Neural cell (in vitro differentiated cells): ENCODE results near the gene ZNF41.

Source experiments
- CTCF ChIP-seq: fragments of 450-650 bp; IDR thresholded peaks from 2 replicates; pipeline ENCODE4 v1.5.1; 2014; ENCODE audit warnings: antibody characterized with exemption, mild to moderate bottlenecking, moderate library complexity; ENCODE audit not compliant: poor library complexity, severe bottlenecking
- EP300 ChIP-seq: fragments of 450-650 bp; conservative IDR thresholded peaks from 2 replicates; pipeline ENCODE4 v1.6.1; 2014; ENCODE audit warnings: antibody characterized with exemption, mild to moderate bottlenecking, moderate library complexity; ENCODE audit not compliant: poor library complexity, severe bottlenecking
- MXI1 ChIP-seq: fragments of 450-650 bp; conservative IDR thresholded peaks from 2 replicates; pipeline ENCODE4 v1.6.1; 2014; ENCODE audit warnings: antibody characterized with exemption, mild to moderate bottlenecking; ENCODE audit not compliant: poor library complexity, severe bottlenecking
- POLR2AphosphoS5 ChIP-seq: IDR thresholded peaks from 2 replicates; pipeline ENCODE4 v1.6.1; 2012
- RAD21 ChIP-seq: fragments of 450-650 bp; conservative IDR thresholded peaks from 2 replicates; pipeline ENCODE4 v1.6.1; 2014; ENCODE audit warnings: antibody characterized with exemption, mild to moderate bottlenecking, moderate library complexity
- SMC3 ChIP-seq: fragments of 450-650 bp; conservative IDR thresholded peaks from 2 replicates; pipeline ENCODE4 v1.6.1; 2014; ENCODE audit warnings: antibody characterized with exemption, mild to moderate bottlenecking, moderate library complexity; ENCODE audit not compliant: poor library complexity
- TAF1 ChIP-seq: IDR thresholded peaks from 2 replicates; pipeline ENCODE4 v1.6.1; 2012; ENCODE audit warnings: low read depth
- TF ChIP-seq, protein P1 (sequence below): IDR thresholded peaks from 2 replicates; pipeline ENCODE4 v1.6.1; 2012; ENCODE audit warnings: borderline replicate concordance

DNA sequence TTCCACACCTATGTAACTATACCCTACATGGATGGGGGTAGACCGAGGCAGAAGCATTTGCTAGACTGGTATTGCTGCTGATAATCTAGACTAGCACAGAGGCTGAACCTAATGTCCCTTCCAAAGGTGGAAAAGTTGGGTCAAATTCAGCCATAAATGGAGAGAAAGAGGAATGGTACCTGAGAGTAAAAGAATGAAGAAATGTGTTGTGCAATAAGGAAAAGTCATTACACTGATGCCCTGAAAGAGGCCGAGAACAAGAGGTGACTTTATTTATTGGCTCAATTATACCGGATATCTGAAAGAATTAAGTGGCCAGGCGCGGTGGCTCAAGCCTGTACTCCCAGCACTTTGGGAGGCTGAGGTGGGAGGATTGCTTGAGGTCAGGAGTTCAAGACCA, 52.1 kb downstream of the ZNF41 start:
- TF ChIP-seq MXI1, result no peak
- TF ChIP-seq SMC3, result no peak
- no peak for TF ChIP-seq POLR2AphosphoS5
- TF ChIP-seq EP300, result no peak
- TF ChIP-seq CTCF, result no peak
- TF ChIP-seq TAF1, result no peak
- TF ChIP-seq, protein P1, sequence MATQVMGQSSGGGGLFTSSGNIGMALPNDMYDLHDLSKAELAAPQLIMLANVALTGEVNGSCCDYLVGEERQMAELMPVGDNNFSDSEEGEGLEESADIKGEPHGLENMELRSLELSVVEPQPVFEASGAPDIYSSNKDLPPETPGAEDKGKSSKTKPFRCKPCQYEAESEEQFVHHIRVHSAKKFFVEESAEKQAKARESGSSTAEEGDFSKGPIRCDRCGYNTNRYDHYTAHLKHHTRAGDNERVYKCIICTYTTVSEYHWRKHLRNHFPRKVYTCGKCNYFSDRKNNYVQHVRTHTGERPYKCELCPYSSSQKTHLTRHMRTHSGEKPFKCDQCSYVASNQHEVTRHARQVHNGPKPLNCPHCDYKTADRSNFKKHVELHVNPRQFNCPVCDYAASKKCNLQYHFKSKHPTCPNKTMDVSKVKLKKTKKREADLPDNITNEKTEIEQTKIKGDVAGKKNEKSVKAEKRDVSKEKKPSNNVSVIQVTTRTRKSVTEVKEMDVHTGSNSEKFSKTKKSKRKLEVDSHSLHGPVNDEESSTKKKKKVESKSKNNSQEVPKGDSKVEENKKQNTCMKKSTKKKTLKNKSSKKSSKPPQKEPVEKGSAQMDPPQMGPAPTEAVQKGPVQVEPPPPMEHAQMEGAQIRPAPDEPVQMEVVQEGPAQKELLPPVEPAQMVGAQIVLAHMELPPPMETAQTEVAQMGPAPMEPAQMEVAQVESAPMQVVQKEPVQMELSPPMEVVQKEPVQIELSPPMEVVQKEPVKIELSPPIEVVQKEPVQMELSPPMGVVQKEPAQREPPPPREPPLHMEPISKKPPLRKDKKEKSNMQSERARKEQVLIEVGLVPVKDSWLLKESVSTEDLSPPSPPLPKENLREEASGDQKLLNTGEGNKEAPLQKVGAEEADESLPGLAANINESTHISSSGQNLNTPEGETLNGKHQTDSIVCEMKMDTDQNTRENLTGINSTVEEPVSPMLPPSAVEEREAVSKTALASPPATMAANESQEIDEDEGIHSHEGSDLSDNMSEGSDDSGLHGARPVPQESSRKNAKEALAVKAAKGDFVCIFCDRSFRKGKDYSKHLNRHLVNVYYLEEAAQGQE, result no peak
- TF ChIP-seq RAD21, result no peak
